RWPE2 (cell line): ENCODE results near the gene PLCB1.

Experiments used
- ATAC-seq: fragments of 200-7000 bp; cut with Tn5 transposase; 3 replicates; pipeline ENCODE4 v1.9.1; 2021; ENCODE audit warnings: low read depth
- DNase-seq: peaks from one replicate; pipeline ENCODE4 v3.0.0-alpha.2; 2020; ENCODE audit warnings: low spot score
- H3K27ac ChIP-seq: fragments of 450-650 bp; 2 replicates; pipeline ENCODE4 v1.5.1; 2017; ENCODE audit warnings: mild to moderate bottlenecking; ENCODE audit not compliant: poor library complexity, severe bottlenecking
- H3K27me3 ChIP-seq: fragments of 250-450 bp; sonication (Bioruptor Pico); 2 replicates; pipeline ENCODE4 v1.5.1; 2021; ENCODE audit warnings: mild to moderate bottlenecking, moderate library complexity; ENCODE audit not compliant: insufficient read depth, poor library complexity, severe bottlenecking
- H3K36me3 ChIP-seq: fragments of 250-450 bp; sonication (Bioruptor Pico); 2 replicates; pipeline ENCODE4 v1.5.1; 2020; ENCODE audit warnings: low read depth, mild to moderate bottlenecking, moderate library complexity
- H3K4me1 ChIP-seq: fragments of 250-450 bp; sonication (Bioruptor Pico); 2 replicates; pipeline ENCODE4 v1.5.1; 2021; ENCODE audit warnings: mild to moderate bottlenecking, moderate library complexity; ENCODE audit not compliant: insufficient read depth, poor library complexity, severe bottlenecking
- H3K4me3 ChIP-seq: fragments of 250-450 bp; sonication (Bioruptor Pico); 2 replicates; pipeline ENCODE4 v1.5.1; 2021; ENCODE audit warnings: mild to moderate bottlenecking, moderate library complexity; ENCODE audit not compliant: severe bottlenecking
- H3K9me3 ChIP-seq: fragments of 250-450 bp; sonication (Bioruptor Pico); 2 replicates; pipeline ENCODE4 v1.5.1; 2021; ENCODE audit warnings: mild to moderate bottlenecking, moderate library complexity; ENCODE audit not compliant: severe bottlenecking
- TF ChIP-seq, protein P1 (sequence below): fragments of 450-650 bp; IDR thresholded peaks from one replicate; pipeline ENCODE4 v1.5.1; 2017; ENCODE audit warnings: mild to moderate bottlenecking, moderate library complexity; ENCODE audit not compliant: poor library complexity, severe bottlenecking

The PLCB1 gene

DNA sequence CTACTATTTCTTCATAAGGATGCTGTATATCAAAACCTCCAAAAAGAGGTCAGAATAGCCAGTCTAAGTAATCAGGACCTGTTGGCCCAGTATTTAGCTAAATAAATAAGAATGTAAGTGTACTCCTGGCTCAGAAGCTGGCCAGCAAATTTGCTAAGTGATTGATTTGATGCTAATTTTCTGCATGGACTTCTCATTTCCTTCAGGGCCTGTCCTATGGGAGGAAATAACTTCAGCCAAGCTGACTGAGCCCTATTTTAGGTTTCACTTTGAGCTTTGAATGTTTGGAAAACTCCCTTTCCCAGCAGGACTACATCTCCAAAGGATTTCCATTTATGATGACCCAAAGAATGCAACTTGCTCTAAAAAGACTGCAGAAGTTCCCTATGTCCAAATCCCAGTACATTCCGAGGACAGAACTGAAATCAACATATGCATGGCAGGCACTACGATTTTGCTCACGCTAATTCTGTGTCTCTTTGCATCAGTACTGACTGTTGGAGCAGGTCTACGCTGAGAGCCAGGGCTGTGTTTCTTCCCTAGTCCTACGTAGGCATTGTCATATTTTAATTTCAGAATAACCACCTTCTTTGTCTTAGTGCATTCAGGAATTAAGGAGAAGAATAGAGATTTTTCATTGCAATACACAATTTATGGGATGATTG, 495.4 kb downstream of the PLCB1 start:
- DNase-seq (no peak), ATAC-seq (no peak)
- H3K27ac ChIP-seq: no peak overlapping the region
- no peaks in the 10 kb centered on the region for H3K9me3 ChIP-seq
- H3K36me3 ChIP-seq: no peaks in the 10 kb centered on the region
- TF ChIP-seq, protein P1, sequence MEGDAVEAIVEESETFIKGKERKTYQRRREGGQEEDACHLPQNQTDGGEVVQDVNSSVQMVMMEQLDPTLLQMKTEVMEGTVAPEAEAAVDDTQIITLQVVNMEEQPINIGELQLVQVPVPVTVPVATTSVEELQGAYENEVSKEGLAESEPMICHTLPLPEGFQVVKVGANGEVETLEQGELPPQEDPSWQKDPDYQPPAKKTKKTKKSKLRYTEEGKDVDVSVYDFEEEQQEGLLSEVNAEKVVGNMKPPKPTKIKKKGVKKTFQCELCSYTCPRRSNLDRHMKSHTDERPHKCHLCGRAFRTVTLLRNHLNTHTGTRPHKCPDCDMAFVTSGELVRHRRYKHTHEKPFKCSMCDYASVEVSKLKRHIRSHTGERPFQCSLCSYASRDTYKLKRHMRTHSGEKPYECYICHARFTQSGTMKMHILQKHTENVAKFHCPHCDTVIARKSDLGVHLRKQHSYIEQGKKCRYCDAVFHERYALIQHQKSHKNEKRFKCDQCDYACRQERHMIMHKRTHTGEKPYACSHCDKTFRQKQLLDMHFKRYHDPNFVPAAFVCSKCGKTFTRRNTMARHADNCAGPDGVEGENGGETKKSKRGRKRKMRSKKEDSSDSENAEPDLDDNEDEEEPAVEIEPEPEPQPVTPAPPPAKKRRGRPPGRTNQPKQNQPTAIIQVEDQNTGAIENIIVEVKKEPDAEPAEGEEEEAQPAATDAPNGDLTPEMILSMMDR: no peak
- H3K4me1 ChIP-seq: no peaks in the 10 kb centered on the region
- no peaks in the 10 kb centered on the region for H3K27me3 ChIP-seq
- H3K4me3 ChIP-seq: no peak overlapping the region

DNA sequence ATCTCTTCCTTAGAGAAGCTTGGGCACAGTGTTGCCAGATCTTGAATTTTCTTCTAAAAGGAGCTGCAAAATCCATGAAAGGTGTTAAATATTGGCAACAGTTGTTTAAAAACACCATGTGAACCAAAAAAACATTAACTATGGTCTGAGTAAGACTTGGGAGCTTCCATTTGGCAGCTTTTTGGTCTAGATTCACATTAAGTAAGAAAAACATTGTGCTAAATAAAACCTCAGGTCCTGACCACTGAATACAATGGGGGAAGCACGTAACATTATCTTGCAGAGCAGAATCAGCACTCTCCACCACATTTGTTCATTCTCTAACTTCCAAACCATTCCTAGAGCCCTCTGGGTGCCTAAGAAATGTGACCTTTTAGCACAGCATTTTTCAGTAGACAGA, 499.2 kb downstream of the PLCB1 start:
- TF ChIP-seq, protein P1: no peak
- ATAC-seq: no peak

DNA sequence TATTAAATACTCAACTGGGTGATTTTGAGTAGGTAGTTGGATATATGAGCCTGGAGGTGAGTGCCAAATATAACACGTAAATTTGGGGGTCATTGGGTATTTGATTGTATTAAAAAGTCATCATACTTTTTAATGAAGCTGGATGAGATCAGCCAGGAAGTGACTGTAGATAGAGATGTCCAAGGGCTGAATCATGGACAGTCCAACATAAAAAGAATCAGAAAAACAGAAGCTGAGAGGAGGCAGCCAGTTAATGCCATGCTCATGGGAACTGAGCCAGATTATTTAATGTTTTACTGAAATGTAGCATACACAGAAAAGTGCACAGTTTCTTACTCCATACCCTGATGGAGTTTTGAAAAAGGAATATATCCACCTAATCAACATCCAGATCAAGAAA, 501.3 kb downstream of the PLCB1 start:
- H3K36me3 ChIP-seq: no peaks in the 10 kb centered on the region
- TF ChIP-seq, protein P1: no peak
- no peaks in the 10 kb centered on the region for H3K9me3 ChIP-seq
- ATAC-seq (peak; percentile 85), DNase-seq (no peak)
- no peak overlapping the region for H3K4me3 ChIP-seq
- no peak overlapping the region for H3K27ac ChIP-seq
- H3K27me3 ChIP-seq: no peaks in the 10 kb centered on the region
- peaks cover 8% of the 10 kb centered on the region for H3K4me1 ChIP-seq

More for the DNA sequence above, 499.2 kb downstream of the PLCB1 start:
- Histone ChIP-seq H3K4me1 (peaks cover 8% of the 10 kb centered on the region), H3K36me3 (no peaks in the 10 kb centered on the region), H3K4me3 (no peak overlapping the region), H3K27ac (no peak overlapping the region), H3K9me3 (no peaks in the 10 kb centered on the region), H3K27me3 (no peaks in the 10 kb centered on the region)
- no peak for DNase-seq

- no peaks in the 10 kb centered on the region for H3K27me3 ChIP-seq
- H3K9me3 ChIP-seq: no peaks in the 10 kb centered on the region
- H3K4me1 ChIP-seq: peaks cover 8% of the 10 kb centered on the region
Measured at GRCh38 chr20:8635048-8635572, 503.0 kb downstream of the PLCB1 start.

DNA sequence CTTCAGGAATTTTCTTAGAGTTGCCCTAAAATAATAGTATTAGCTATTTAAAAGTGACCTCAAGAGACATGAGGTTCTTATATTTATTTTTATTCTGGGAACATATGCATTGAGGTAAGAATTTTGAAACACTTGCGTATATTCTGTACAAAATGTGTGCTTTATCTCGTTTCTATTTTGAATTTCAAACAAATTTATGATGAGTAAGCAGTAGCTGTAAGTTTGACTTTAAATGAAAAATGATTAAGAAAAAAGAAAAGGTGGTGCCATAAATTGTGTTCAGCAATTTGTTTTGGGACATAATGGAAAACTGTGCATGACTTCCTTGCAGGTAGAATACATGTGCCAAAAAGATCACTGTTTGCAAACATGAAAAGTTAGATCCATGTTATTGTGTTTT, 503.8 kb downstream of the PLCB1 start:
- DNase-seq (no peak), ATAC-seq (no peak)
- no peak overlapping the region for H3K4me3 ChIP-seq
- peaks cover 8% of the 10 kb centered on the region for H3K4me1 ChIP-seq
- no peaks in the 10 kb centered on the region for H3K36me3 ChIP-seq
- no peaks in the 10 kb centered on the region for H3K27me3 ChIP-seq
- H3K27ac ChIP-seq: no peak overlapping the region
- no peaks in the 10 kb centered on the region for H3K9me3 ChIP-seq
- TF ChIP-seq, protein P1: no peak

More at GRCh38 chr20:8635048-8635572, 503.0 kb downstream of the PLCB1 start:
- H3K36me3 ChIP-seq: no peaks in the 10 kb centered on the region
- no peak overlapping the region for H3K27ac ChIP-seq
- TF ChIP-seq, protein P1: no peak
- ATAC-seq (no peak), DNase-seq (no peak)
- H3K4me3 ChIP-seq: no peak overlapping the region
